Nephron progenitor cell (in vitro differentiated cells): ENCODE results near the gene TTR.
A peak's percentile ranks its signal among the peaks of the same experiment; 100 is the strongest.

Experiments used
- DNase-seq: peaks from one replicate; pipeline ENCODE4 v3.0.0; 2021
- H3K27ac Mint-ChIP-seq: 2 replicates; pipeline ENCODE4 v1.8.0; 2021; ENCODE audit warnings: mild to moderate bottlenecking, moderate library complexity, mixed read lengths
- H3K27me3 Mint-ChIP-seq: 2 replicates; pipeline ENCODE4 v1.8.0; 2021; ENCODE audit warnings: mild to moderate bottlenecking, low read depth, mixed read lengths; ENCODE audit not compliant: poor library complexity
- H3K36me3 Mint-ChIP-seq: 2 replicates; pipeline ENCODE4 v1.8.0; 2021; ENCODE audit warnings: low read depth, mixed read lengths
- H3K4me1 Mint-ChIP-seq: 2 replicates; pipeline ENCODE4 v1.8.0; 2021; ENCODE audit warnings: mixed read lengths
- H3K4me3 Mint-ChIP-seq: 2 replicates; pipeline ENCODE4 v1.8.0; 2021; ENCODE audit warnings: mild to moderate bottlenecking, moderate library complexity, mixed read lengths
- H3K9me3 Mint-ChIP-seq: 2 replicates; pipeline ENCODE4 v1.8.0; 2021; ENCODE audit warnings: mild to moderate bottlenecking, moderate library complexity, mixed read lengths
- TF ChIP-seq, protein P1 (sequence below): fragments of 200-600 bp; sonication (generic); IDR thresholded peaks from 2 replicates; pipeline ENCODE4 v1.5.0; 2021; ENCODE audit warnings: antibody characterized with exemption

The TTR gene

DNA sequence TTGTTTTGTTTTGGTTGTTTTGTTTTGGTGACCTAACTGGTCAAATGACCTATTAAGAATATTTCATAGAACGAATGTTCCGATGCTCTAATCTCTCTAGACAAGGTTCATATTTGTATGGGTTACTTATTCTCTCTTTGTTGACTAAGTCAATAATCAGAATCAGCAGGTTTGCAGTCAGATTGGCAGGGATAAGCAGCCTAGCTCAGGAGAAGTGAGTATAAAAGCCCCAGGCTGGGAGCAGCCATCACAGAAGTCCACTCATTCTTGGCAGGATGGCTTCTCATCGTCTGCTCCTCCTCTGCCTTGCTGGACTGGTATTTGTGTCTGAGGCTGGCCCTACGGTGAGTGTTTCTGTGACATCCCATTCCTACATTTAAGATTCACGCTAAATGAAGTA lies at the start of gene TTR:
TTR (plus strand) TSS at position 250 of the 400 bp plus-strand sequence; CDS start at position 276, 26 bp downstream.
- no peak within 1 kb of the TSS for H3K4me3 Mint-ChIP-seq
- TF ChIP-seq, protein P1, sequence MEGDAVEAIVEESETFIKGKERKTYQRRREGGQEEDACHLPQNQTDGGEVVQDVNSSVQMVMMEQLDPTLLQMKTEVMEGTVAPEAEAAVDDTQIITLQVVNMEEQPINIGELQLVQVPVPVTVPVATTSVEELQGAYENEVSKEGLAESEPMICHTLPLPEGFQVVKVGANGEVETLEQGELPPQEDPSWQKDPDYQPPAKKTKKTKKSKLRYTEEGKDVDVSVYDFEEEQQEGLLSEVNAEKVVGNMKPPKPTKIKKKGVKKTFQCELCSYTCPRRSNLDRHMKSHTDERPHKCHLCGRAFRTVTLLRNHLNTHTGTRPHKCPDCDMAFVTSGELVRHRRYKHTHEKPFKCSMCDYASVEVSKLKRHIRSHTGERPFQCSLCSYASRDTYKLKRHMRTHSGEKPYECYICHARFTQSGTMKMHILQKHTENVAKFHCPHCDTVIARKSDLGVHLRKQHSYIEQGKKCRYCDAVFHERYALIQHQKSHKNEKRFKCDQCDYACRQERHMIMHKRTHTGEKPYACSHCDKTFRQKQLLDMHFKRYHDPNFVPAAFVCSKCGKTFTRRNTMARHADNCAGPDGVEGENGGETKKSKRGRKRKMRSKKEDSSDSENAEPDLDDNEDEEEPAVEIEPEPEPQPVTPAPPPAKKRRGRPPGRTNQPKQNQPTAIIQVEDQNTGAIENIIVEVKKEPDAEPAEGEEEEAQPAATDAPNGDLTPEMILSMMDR = no peak
- peak within 1 kb of the TSS; percentile 64 for H3K27ac Mint-ChIP-seq

DNA sequence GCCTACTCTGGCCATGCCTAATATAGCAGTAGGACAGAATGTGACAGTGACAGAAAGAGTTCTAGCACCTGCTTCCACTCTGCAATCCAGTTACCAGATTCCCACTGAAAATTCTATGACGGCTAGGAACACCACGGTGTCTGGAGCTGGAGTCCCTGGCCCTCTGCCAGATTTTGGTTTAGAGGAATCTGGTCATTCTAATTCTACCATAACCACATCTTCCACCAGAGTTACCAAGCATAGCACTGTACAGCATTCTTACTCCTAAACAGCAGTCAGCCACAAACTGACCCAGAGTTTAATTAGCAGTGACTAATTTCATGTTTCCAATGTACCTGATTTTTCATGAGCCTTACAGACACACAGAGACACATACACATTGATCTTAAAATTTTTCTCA lies 45.2 kb upstream of the TTR start:
- H3K36me3 Mint-ChIP-seq = peaks cover 71% of the 10 kb centered on the region
- no peaks in the 10 kb centered on the region for H3K9me3 Mint-ChIP-seq

More for the DNA sequence above, at the start of gene TTR:
- peaks cover 9% of the 10 kb centered on the region for H3K9me3 Mint-ChIP-seq
- H3K27me3 Mint-ChIP-seq = peaks cover 5% of the 10 kb centered on the region
- no peak for DNase-seq
- H3K4me1 Mint-ChIP-seq = peaks cover 14% of the 10 kb centered on the region
- H3K36me3 Mint-ChIP-seq = no peaks in the 10 kb centered on the region

DNA sequence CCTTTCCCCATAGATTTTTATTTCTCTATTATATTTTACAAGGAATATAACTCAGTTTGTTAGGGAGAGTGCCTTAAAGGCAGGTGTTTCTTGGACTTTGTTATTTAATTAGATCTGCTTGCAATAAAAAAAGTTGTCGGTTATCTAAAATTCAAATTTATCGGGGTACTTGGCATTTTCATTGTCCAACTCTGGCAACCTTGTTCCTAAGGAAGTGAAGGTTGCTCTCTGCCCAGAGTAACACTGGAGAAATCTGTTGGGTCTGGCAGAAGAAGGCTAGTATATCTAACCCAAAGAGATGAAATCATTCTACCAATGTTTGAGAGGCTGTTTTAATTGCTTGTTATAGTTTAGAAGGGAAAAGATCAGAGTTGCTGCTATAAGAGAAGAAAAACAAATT lies 42.8 kb upstream of the TTR start:
- Mint-ChIP-seq H3K4me1 (peaks cover 5% of the 10 kb centered on the region), H3K27ac (no peak overlapping the region), H3K36me3 (peaks cover 55% of the 10 kb centered on the region), H3K9me3 (no peaks in the 10 kb centered on the region), H3K27me3 (no peaks in the 10 kb centered on the region), H3K4me3 (no peak overlapping the region)
- no peak for DNase-seq
- TF ChIP-seq, protein P1 = no peak

More for the DNA sequence above, 45.2 kb upstream of the TTR start:
- H3K27ac Mint-ChIP-seq = peak overlapping the region; percentile 34
- peaks cover 5% of the 10 kb centered on the region for H3K4me1 Mint-ChIP-seq
- H3K27me3 Mint-ChIP-seq = no peaks in the 10 kb centered on the region
- no peak for DNase-seq
- TF ChIP-seq, protein P1 = no peak
- no peak overlapping the region for H3K4me3 Mint-ChIP-seq

DNA sequence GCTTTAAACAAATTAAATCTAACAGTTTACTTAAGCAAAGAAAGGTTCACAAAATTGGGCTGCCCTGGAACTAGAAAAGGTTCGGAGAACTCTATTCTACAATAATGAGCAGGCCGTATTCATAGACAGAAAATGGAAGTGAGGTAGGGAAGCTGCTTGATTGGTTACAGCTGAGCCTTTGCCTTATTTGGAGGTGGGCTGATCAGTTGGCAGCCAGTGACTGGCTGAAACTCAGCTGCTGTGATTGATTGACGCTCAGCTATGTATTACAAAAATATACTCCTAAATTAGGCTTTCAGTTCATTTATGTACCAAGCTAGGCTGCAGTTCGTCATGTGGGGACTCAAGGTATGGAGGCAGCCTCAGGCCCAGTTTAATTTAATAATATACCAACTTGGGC lies 42.3 kb upstream of the TTR start:
- Mint-ChIP-seq H3K27me3 (peaks cover 3% of the 10 kb centered on the region), H3K4me3 (no peak overlapping the region), H3K9me3 (no peaks in the 10 kb centered on the region), H3K36me3 (peaks cover 50% of the 10 kb centered on the region), H3K4me1 (peaks cover 5% of the 10 kb centered on the region), H3K27ac (no peak overlapping the region)
- TF ChIP-seq, protein P1 = no peak
- DNase-seq = no peak

DNA sequence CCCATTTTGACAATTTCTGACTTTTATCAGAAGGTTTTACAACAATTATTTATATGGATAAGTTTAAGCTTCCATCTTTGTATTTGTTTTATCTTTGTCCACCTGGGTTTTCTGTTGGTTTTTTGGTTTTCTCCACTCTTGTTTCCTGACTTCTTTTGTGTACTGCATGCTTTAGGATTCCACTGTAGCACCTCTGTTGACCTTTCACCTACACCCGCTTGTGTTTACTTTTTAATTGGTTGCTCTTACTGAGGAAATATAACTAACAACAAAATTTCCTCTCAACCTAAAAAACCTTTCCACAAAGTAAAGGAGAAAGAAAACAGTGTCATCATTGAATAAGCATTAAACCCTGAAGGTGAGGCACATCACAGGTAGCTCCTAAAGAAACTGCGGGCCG lies 39.8 kb upstream of the TTR start:
- no peak overlapping the region for H3K4me3 Mint-ChIP-seq
- H3K9me3 Mint-ChIP-seq = no peaks in the 10 kb centered on the region
- no peak for DNase-seq
- H3K4me1 Mint-ChIP-seq = peaks cover 13% of the 10 kb centered on the region
- H3K27me3 Mint-ChIP-seq = peaks cover 3% of the 10 kb centered on the region
- TF ChIP-seq, protein P1 = no peak
- H3K36me3 Mint-ChIP-seq = peaks cover 30% of the 10 kb centered on the region
- no peak overlapping the region for H3K27ac Mint-ChIP-seq

DNA sequence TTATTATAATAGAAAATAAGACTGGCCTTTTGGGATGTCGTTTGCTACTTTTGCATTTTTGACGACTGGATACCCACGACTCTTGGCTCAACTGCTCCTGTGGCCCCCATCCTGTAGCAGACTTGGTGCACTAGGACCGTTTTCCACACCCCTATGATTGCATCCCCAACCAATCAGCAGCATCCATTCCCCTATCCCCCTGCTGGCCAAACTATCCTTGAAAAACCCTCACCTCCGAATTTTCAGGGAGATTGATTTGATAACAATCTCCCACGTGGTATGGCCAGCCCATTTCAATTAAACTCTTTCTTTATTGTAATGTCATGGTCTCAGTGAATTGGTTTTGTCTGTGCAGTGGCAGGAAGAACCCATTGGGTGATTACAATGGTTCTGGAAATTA lies 37.9 kb upstream of the TTR start:
- Mint-ChIP-seq H3K4me1 (peaks cover 12% of the 10 kb centered on the region), H3K9me3 (no peaks in the 10 kb centered on the region), H3K27ac (no peak overlapping the region), H3K27me3 (peaks cover 3% of the 10 kb centered on the region), H3K4me3 (no peak overlapping the region), H3K36me3 (peaks cover 23% of the 10 kb centered on the region)
- no peak for DNase-seq
- TF ChIP-seq, protein P1 = no peak
